ENCODE results near the gene CCR5AS.

Gene CCR5AS

DNA sequence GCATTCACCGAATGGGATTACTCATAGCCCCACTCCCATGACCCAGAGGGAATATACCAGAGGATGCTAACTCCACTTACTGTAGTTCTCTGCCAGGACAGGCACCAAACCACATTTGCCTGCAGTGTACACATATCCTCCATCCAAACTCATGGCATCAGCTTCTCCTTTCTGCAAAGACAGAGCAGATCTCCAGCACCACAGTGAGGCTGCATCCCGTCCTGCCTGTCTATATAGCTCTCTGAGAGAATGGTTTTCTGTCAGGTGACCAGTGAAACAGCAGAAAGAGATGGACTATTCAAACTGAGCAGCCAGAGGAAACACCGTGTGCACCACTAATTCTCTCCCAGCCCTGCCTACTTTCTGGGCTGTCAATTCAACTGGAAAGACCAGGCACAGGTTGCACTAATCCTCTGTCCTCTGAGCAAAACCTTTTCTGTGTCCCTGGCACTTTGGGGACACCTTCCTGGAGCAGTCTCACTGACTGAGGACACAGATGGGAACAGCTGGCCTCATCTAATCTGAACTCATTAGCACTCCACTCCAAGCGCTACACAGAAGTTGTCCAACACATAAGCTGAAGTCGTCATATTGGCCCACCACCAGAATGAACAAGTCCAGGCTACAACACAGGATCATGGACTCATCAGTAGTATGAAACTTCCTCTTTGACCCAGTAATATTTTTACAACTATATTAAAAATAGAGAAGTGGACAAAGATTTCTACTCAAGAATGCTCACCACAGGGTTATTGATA, 40.5 kb upstream of the CCR5AS start:
- no peak for DNase-seq (ENCODE audit: low spot score)
- Mint-ChIP-seq H3K27ac (ENCODE audit: unreplicated experiment) (no peak overlapping the region), H3K9me3 (ENCODE audit: unreplicated experiment) (no peaks in the 10 kb centered on the region), H3K36me3 (ENCODE audit: low read depth, unreplicated experiment) (no peaks in the 10 kb centered on the region), H3K4me1 (ENCODE audit: unreplicated experiment) (no peaks in the 10 kb centered on the region), H3K4me3 (ENCODE audit: unreplicated experiment) (no peak overlapping the region), H3K27me3 (ENCODE audit: unreplicated experiment) (no peaks in the 10 kb centered on the region)
- TF ChIP-seq, protein P1, sequence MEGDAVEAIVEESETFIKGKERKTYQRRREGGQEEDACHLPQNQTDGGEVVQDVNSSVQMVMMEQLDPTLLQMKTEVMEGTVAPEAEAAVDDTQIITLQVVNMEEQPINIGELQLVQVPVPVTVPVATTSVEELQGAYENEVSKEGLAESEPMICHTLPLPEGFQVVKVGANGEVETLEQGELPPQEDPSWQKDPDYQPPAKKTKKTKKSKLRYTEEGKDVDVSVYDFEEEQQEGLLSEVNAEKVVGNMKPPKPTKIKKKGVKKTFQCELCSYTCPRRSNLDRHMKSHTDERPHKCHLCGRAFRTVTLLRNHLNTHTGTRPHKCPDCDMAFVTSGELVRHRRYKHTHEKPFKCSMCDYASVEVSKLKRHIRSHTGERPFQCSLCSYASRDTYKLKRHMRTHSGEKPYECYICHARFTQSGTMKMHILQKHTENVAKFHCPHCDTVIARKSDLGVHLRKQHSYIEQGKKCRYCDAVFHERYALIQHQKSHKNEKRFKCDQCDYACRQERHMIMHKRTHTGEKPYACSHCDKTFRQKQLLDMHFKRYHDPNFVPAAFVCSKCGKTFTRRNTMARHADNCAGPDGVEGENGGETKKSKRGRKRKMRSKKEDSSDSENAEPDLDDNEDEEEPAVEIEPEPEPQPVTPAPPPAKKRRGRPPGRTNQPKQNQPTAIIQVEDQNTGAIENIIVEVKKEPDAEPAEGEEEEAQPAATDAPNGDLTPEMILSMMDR (IDR thresholded peaks at IDR 0.05; ENCODE audit: unreplicated experiment): no peak

DNA sequence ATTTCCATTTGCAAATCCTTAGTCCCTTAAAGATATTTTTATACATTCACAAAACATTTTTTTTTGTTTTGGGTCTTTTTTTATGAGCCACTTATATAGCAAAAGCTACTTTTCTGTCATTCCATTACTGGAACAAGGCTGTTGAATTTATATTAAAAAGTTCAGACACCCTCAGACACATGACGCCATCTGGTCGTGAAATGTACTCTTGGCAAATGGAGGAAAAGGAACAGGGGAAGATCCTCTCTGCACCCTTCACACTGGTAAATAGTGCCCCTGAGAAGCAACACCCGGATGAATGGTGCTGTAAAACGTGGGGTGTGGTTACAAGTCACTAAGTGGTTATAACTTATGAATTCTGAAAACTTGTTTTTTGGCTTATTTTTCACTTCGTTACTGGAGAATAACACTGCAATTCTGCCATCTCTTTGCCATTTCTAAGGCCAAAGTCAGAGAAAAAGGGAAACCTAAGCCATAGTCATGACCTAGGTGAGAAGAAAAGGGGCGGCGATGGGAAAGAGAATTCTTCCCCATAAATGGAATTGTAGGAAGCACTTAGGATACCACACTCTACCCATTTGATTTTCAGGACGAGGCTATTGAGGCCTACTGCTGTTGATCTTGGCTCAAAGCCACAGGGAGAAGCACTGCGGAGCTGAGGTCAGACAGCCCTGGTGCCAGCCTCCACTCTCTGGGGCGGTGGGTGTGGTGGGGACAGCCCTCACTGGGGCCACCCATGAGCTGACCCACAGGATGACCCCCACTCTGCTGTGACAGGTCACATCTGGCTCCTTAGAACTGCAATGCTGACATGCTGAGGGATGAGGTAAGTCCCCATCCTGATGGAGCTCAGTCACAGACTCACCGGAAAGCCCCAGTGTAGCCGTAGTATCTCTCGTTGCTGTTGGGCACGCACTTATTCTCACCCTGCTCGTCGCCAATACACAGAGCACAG, 36.0 kb upstream of the CCR5AS start:
- Mint-ChIP-seq H3K36me3 (ENCODE audit: low read depth, unreplicated experiment) (no peaks in the 10 kb centered on the region), H3K4me3 (ENCODE audit: unreplicated experiment) (no peak overlapping the region), H3K27me3 (ENCODE audit: unreplicated experiment) (no peaks in the 10 kb centered on the region), H3K27ac (ENCODE audit: unreplicated experiment) (no peak overlapping the region), H3K4me1 (ENCODE audit: unreplicated experiment) (no peaks in the 10 kb centered on the region), H3K9me3 (ENCODE audit: unreplicated experiment) (no peaks in the 10 kb centered on the region)
- TF ChIP-seq, protein P1 (IDR thresholded peaks at IDR 0.05; ENCODE audit: unreplicated experiment): peak; percentile 55
- peak; percentile 47 for DNase-seq (ENCODE audit: low spot score)

DNA sequence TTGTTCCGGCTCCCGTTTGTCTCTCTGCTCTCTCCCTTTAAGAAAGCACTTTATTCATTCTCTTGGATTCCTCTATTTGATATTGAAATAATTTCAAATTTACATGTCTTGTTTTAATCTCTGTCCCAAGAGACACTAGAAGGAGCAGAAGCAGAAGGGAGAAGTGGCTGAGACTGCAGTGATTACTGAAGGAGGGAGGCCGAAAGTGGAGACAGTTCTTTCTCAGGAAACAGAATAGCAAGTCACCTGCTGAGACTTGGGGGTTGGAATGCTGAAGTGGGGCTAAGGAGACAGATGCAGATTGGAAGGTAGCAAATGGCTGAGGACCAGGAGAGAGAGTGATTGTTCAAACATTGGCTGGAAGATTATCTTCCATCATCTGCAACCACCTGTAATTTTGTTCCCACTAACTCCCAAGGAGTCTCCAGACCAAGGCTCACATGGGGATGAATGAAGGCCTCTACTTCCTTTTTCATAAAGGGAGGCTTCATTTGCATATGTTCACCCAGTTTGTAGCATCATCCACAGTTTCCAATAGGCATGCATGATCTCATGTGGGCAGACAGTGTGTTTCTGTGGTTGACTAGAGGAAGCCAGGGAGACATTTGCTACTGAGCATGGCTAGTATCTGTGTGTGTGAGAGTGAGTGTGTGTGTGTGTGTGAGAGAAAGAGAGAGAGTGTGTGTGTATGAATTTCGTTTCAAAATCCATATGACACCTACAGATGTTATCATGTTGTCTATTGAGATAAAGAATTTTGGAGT, 33.8 kb upstream of the CCR5AS start:
- Mint-ChIP-seq H3K27me3 (ENCODE audit: unreplicated experiment) (peaks cover 2% of the 10 kb centered on the region), H3K4me3 (ENCODE audit: unreplicated experiment) (no peak overlapping the region), H3K27ac (ENCODE audit: unreplicated experiment) (no peak overlapping the region), H3K4me1 (ENCODE audit: unreplicated experiment) (no peaks in the 10 kb centered on the region), H3K36me3 (ENCODE audit: low read depth, unreplicated experiment) (peaks cover under 1% of the 10 kb centered on the region), H3K9me3 (ENCODE audit: unreplicated experiment) (no peaks in the 10 kb centered on the region)
- DNase-seq (ENCODE audit: low spot score): no peak
- TF ChIP-seq, protein P1 (IDR thresholded peaks at IDR 0.05; ENCODE audit: unreplicated experiment): no peak

DNA sequence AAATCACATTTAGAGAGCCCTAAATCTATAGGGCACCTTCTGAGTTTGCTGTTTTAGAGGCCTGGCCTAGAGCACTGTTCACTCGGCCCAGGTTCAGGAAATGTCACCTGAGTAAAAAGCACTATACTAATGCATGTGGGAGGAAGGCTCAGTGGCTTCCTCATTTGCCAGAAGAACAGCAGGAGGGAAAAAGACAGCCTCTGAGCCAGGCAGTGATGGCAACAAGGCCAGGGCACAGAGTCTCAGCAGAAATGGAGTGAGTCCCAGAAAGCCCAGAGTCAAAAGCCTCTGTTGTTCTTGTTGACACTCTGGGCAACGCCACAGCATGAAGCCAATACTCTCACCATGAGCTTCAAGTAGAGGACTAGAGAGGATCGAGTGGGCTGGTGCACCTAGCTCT, 32.0 kb upstream of the CCR5AS start:
- peaks cover 3% of the 10 kb centered on the region for H3K36me3 Mint-ChIP-seq (ENCODE audit: low read depth, unreplicated experiment)
- no peak overlapping the region for H3K4me3 Mint-ChIP-seq (ENCODE audit: unreplicated experiment)
- DNase-seq (ENCODE audit: low spot score): no peak
- no peaks in the 10 kb centered on the region for H3K9me3 Mint-ChIP-seq (ENCODE audit: unreplicated experiment)
- no peak overlapping the region for H3K27ac Mint-ChIP-seq (ENCODE audit: unreplicated experiment)
- H3K27me3 Mint-ChIP-seq (ENCODE audit: unreplicated experiment): peaks cover 2% of the 10 kb centered on the region
- no peaks in the 10 kb centered on the region for H3K4me1 Mint-ChIP-seq (ENCODE audit: unreplicated experiment)
- TF ChIP-seq, protein P1 (IDR thresholded peaks at IDR 0.05; ENCODE audit: unreplicated experiment): no peak
